GM10847 (cell line): ENCODE data around the gene UGT1A1.

Source experiments
- POLR2A ChIP-seq: IDR thresholded peaks from 2 replicates; pipeline ENCODE4 v1.6.1; 2011; ENCODE audit not compliant: insufficient read length; ENCODE audit errors: extremely low read depth

Gene UGT1A1

DNA sequence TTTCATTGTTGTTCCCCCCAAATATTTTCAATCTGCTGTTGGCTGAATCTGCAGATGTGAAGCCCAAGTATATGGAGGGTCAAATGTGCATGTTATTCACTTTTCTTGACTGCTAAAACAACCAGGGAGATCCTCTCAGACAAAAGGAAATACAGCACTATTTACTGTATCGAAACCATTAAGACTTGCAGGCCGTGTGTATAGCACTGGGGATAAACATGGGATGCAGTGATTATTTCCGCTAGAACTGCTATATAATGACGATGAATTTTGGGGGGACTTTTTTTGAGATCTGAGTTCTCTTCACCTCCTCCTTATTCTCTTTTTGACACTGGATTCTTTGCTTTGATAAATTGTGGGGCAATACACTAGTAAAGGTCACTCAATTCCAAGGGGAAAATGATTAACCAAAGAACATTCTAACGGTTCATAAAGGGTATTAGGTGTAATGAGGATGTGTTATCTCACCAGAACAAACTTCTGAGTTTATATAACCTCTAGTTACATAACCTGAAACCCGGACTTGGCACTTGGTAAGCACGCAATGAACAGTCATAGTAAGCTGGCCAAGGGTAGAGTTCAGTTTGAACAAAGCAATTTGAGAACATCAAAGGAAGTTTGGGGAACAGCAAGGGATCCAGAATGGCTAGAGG lies 3.5 kb upstream of the UGT1A1 start:
- no peak for TF ChIP-seq POLR2A

DNA sequence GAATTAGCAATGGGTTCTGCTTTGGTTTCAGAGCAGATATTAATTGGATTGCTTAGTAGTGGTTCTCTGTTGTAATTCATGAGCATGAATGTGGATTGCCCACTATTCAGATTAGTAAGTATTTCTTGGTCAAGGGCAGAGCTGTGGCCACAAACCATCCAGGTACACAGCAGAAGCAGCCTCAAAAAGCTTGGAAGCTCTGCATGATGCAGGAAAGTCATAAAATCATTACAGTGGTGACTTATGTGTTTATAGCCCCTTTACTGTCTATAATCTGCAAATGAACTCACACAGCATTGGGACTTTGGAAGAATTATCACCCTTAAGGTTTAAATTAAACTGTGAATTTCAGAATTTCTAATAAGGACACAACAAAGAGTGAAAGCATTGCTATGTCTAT lies 1.9 kb upstream of the UGT1A1 start:
- TF ChIP-seq POLR2A, result no peak

DNA sequence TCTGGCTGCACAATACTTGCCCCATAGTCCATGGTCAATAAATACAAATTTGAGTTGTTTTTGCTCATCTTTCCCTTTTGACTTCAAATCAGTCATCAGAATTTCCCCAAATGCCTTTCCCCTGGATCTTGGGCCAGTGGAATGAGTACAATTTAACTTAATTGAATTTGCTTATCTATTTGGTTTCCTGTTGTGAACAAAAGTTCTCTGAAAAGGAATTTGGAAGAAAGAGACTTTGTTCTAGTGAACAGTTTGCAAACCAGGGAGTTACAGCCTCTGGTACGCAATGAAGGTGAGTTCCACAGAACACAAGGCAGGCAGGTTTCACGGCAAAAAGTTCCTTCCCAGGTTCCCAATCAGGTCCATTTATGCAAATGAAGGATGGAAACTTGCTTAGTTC lies 1.2 kb upstream of the UGT1A1 start:
- TF ChIP-seq POLR2A, result no peak

DNA sequence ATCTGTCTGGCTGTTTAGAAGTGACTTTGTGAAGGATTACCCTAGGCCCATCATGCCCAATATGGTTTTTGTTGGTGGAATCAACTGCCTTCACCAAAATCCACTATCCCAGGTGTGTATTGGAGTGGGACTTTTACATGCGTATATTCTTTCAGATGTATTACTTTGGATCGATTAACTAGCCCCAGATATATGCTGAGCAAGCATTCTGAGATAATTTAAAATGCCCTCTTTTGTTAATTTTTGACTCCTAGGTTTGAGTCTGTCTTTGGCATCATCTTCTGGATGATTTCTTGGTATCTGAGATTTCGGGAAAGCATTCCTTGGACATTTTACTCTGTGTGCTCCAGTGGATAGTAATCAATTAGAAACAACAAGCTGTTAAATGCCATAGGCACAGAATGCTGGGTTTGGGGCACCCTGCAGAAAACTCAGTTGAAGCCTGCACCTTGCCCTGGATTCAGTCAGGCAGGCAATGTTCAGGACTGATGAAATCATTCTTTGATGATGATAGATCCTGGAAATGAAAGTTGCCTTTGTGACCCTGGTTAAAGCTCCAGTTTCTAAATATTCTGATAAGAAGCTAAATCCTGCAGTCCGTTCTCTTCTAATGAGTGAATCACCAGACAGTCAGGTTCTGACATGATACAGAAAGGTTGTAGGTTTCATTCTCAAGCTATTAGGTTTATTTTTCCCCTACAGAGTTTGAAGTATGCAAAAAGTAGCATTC lies 1.1 kb downstream of the UGT1A1 start:
- TF ChIP-seq POLR2A, result no peak

DNA sequence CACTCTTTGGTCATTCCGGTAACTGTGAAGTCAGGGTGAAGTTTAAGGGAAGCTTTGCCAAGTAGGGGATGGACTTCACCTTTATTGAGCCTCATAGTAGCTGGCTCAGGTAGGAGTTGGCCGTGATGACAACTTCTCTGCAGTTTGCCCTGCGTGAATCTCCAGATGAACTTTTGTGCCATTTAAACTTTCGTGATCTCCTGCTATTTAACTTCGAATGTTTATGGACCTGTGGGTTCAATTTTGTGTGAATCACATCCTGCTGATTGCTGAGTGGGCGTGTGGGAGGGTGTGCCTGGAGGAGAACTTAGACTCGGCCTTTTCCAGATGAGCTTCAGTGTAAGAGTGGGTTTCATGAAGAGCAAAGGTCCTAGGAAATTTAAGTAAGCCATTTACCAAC lies 4.2 kb downstream of the UGT1A1 start:
- TF ChIP-seq POLR2A, result no peak

DNA sequence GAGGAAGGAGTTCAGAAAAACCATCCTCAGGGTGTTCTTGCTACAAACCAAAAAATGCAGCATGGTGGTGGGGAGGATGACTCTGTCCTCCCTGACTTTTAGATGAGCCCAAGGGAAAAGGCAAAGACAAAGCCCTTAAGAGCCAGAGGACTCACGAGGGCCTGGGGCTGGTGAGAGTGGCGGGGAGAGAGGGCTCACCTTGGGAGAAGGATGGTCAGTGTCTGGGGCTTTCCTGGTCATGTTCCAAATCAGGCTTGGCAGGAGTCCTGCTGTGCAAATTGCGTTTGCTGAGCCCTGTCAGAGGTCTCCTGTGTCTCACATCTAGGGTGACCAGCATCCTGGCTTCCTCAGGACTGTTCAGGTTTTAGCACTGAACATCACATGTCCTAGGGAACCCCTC lies 4.7 kb downstream of the UGT1A1 start:
- no peak for TF ChIP-seq POLR2A

DNA sequence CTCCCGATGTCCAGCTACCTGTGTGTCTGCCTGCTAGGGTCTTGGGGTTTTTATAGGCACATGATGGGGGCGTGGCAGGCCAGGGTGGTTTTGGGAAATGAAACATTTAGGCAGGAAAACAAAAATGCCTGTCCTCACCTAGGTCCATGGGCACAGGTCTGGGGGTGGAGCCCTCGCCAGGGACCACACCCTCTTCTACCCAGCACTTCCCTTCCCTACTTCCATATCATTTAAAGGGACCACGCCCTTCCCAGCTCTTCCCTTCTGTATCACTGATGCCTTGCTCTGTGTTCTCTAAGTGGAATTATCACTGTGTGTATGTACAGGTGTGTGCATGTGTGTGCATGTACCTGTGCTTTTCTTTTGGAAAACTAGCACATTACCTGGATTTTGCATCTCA lies 6.3 kb downstream of the UGT1A1 start:
- no peak for TF ChIP-seq POLR2A

DNA sequence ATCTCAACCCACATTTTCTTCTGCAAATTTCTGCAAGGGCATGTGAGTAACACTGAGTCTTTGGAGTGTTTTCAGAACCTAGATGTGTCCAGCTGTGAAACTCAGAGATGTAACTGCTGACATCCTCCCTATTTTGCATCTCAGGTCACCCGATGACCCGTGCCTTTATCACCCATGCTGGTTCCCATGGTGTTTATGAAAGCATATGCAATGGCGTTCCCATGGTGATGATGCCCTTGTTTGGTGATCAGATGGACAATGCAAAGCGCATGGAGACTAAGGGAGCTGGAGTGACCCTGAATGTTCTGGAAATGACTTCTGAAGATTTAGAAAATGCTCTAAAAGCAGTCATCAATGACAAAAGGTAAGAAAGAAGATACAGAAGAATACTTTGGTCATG lies 8.0 kb downstream of the UGT1A1 start:
- TF ChIP-seq POLR2A, result no peak

DNA sequence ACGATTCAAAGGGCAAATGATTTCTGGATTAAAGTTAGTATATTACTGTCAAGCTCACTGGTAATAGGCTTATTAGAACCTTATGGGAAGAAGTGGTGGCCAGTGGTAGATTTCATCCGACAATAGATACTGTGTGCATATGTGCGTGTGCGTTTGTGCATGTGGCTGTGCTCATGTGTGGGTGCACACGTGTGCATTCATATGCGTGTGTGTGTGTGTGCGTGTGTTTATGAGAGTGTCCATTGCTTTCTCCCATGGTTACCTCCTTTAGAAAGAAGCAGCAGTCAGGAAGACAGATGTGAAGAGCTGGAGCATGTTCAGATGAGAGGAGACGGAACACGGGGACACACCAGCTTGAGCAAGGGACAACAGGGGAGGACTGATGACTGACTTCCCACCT lies 9.2 kb downstream of the UGT1A1 start:
- no peak for TF ChIP-seq POLR2A

DNA sequence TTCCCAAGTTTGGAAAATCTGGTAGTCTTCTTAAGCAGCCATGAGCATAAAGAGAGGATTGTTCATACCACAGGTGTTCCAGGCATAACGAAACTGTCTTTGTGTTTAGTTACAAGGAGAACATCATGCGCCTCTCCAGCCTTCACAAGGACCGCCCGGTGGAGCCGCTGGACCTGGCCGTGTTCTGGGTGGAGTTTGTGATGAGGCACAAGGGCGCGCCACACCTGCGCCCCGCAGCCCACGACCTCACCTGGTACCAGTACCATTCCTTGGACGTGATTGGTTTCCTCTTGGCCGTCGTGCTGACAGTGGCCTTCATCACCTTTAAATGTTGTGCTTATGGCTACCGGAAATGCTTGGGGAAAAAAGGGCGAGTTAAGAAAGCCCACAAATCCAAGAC lies 12.1 kb downstream of the UGT1A1 start:
- TF ChIP-seq POLR2A, result no peak

DNA sequence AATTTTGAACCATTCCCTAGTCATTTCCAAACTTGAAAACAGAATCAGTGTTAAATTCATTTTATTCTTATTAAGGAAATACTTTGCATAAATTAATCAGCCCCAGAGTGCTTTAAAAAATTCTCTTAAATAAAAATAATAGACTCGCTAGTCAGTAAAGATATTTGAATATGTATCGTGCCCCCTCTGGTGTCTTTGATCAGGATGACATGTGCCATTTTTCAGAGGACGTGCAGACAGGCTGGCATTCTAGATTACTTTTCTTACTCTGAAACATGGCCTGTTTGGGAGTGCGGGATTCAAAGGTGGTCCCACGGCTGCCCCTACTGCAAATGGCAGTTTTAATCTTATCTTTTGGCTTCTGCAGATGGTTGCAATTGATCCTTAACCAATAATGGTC lies 12.5 kb downstream of the UGT1A1 start:
- no peak for TF ChIP-seq POLR2A

DNA sequence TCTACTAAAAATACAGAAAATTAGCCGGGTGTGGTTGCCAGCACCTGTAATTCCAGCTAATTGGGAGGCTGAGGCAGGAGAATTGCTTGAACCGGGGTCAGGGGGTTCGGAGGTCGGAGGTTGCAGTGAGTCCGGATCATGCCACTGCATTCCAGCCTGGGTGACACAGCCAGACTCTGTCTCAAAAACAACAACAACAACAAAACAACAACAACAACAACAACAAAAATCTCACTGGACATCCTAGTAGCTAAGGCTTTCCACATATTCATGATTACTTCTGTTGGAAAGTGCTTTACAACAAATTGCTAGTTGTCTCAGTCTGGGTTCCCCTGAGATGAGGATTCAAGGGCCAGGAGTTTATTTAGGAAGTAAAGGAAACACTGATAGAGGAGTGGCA lies 13.8 kb downstream of the UGT1A1 start:
- TF ChIP-seq POLR2A, result no peak

DNA sequence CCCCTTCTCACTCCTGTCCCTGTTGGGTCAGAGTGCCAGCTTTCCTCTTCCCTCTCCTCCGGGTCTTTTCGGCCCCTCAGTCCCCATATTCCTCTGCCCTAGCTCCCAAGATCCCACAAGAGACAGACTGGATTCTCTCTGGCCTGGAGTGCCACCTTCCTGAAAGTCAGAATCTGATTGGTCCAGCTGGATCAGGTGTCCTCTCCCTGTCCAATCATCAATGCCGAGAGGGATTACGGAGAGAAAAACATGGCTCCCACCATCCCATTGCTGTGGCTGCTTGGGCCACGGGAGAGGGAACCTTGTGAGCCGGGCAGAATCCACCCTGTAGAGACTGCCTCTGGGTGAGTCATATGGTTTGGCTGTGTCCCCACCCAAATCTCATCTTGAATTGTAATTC lies 15.3 kb downstream of the UGT1A1 start:
- TF ChIP-seq POLR2A, result no peak

DNA sequence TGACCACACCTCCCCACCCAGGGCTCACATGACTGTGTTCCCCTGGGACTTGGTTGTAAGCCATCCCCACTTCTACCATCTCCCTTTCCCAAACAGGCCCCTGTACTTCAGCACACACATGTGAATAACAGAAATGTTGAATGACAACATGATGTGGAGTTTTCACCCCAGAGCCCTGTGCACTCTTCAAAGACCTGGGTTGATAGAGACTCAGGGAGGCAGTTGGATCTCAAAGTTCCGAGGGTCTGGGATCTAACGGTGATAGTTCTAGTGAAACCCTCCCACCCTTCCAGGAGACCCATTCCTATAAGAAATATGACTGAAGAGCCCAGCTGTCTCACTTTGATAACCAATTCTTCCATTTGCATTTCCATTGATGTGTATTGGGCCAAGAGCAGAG lies 18.0 kb downstream of the UGT1A1 start, which contains the start of gene MROH2A:
TSS of gene MROH2A (plus strand) at position 301 of the 400 bp plus-strand sequence. CDS start 1,029 bp downstream, outside the sequence.
- no peak for TF ChIP-seq POLR2A

DNA sequence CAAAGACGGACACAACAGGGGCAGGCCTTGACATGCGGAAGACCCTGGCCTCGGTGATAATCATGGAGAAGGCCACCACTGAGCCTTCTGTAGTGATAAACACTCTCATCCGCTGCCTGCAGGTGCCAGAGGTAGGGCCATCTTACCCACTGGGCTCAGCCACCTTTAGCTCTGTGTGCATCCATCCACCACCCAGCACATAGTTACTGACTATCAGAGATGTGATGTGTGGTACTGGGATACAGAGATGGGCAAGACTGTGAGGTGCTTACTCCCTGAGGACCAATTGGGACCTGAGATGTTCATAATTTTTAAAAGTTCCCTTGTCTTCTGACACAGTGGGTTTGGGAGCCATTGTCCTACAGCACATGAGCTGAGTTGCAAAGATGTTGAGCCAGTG lies 19.7 kb downstream of the UGT1A1 start:
- no peak for TF ChIP-seq POLR2A

DNA sequence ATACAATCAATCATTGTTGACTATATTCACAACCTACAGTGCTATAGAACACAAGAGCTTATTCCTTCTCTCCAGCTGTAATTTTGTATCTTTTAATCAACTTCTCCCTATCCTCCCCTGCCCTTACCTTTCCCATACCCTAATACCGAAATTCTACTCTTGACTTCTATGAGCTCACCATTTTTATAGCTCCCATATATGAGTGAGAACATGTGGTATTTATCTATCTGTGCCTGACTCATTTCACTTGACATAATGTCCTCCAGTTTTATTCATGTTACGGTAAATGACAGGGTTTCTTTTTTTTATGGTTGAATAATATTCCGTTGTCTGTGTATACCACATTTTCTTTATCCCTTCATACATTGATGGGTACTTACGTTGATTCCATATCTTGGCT lies 20.7 kb downstream of the UGT1A1 start:
- TF ChIP-seq POLR2A, result no peak

DNA sequence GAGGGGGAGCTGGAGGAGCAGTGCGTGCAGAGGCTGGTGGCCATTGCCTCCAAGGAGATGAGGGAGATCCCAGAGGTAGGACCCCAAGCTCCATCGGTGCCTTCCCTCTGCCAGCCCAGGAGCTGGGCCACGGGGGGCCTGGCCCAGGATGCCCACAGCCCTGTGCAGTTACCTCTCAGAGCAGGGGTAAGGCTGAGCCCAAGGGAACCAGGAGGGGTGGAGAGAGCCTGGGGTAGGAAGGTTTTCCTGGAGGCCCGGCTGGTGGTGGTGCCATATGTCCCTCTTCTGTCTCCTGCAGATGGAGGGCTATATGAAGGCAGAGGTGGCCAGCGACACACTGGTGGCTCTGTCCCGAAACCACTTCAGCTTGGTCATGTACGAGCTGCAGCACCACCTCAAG lies 29.5 kb downstream of the UGT1A1 start:
- no peak for TF ChIP-seq POLR2A
